Prostate gland (tissue), 2 donors: Measurements from ENCODE around the gene NCL.

ENCODE experiments used
- POLR2A ChIP-seq: fragments of 450-650 bp; IDR thresholded peaks from one replicate; pipeline ENCODE4 v1.6.1; 2016; ENCODE audit warnings: antibody characterized with exemption, mild to moderate bottlenecking
- POLR2AphosphoS5 ChIP-seq: sonication (generic); formaldehyde crosslinking; IDR thresholded peaks from one replicate; pipeline ENCODE4 v1.6.1; 2017; ENCODE audit warnings: antibody characterized with exemption
- TF ChIP-seq, protein P1 (sequence below), 4 experiments: fragments of 200-600 bp in 2 of 4; fragments of 450-650 bp in 2 of 4; sonication (generic) in 2 of 4; IDR thresholded peaks; 1 replicate in 3 of 4; 2 replicates in 1 of 4; pipeline ENCODE4 v1.5.1; 2016 to 2019; ENCODE audit warnings: antibody characterized with exemption in 4 of 4, mild to moderate bottlenecking in 2 of 4, moderate library complexity in 2 of 4

DNA sequence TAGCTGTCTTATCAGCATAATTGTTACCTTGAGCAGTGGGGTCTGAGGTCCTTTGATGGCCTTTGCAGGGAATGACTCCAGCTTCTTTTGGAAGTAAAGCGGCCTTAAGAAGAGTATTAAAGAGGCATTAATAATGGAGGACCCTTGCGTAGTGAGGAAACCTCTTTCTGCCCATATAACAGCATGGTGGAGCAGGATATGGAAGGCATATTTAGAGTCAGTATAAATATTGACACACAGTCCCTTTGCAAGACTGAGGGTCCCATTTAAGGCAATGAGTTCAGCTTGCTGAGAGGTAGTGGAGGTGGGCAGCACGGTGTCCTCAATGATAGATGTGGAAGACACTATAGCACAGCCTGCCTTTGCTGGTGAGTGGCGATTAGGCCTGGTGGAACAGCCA is 32.7 kb downstream of the NCL start:
- TF ChIP-seq, protein P1, sequence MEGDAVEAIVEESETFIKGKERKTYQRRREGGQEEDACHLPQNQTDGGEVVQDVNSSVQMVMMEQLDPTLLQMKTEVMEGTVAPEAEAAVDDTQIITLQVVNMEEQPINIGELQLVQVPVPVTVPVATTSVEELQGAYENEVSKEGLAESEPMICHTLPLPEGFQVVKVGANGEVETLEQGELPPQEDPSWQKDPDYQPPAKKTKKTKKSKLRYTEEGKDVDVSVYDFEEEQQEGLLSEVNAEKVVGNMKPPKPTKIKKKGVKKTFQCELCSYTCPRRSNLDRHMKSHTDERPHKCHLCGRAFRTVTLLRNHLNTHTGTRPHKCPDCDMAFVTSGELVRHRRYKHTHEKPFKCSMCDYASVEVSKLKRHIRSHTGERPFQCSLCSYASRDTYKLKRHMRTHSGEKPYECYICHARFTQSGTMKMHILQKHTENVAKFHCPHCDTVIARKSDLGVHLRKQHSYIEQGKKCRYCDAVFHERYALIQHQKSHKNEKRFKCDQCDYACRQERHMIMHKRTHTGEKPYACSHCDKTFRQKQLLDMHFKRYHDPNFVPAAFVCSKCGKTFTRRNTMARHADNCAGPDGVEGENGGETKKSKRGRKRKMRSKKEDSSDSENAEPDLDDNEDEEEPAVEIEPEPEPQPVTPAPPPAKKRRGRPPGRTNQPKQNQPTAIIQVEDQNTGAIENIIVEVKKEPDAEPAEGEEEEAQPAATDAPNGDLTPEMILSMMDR (IDR thresholded peaks at IDR 0.05) = no peak
- TF ChIP-seq POLR2AphosphoS5 = no peak
- no peak for TF ChIP-seq POLR2A
